Lower leg skin (tissue), 3 donors: Measurements from ENCODE around the gene GLI1.
"Not testable (repeated sequence)": the region's sequence is repeated elsewhere in the genome, so short reads cannot be mapped to it uniquely, and the experiment has no call there.

Experiments used
- POLR2A ChIP-seq, 2 donors: fragments of 450-650 bp; IDR thresholded peaks; one replicate each; pipeline ENCODE4 v1.6.1; 2016 to 2017; ENCODE audit warnings: antibody characterized with exemption in 2 of 2, mild to moderate bottlenecking in 1 of 2, moderate library complexity in 1 of 2
- TF ChIP-seq, protein P1 (sequence below), 3 donors: fragments of 450-650 bp; IDR thresholded peaks; one replicate each; pipeline ENCODE4 v1.5.1; 2016; ENCODE audit warnings: antibody characterized with exemption in 3 of 3, mild to moderate bottlenecking in 3 of 3, moderate library complexity in 2 of 3

DNA sequence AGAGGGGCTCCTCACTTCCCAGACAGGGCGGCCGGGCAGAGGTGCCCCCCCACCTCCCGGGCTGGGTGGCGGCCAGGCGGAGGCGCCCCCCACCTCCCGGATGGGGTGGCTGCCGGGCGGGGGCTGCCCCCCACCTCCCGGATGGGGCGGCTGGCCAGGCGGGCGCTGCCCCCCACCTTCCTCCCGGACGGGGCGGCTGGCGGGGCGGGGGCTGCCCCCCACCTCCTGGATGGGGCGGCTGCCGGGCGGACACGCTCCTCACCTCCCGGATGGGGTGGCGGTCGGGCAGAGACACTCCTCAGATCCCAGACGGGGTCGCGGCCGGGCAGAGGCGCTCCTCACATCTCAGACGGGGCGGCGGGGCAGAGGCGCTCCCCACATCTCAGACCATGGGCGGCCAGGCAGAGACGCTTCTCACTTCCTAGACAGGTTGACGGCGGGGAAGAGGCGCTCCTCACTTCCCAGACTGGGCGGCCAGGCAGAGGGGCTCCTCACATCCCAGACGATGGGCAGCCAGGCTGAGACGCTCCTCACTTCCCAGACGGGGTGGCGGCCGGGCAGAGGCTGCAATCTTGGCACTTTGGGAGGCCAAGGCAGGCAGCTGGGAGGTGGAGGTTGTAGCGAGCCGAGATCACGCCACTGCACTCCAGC lies 35.6 kb downstream of the GLI1 start:
- TF ChIP-seq, protein P1, sequence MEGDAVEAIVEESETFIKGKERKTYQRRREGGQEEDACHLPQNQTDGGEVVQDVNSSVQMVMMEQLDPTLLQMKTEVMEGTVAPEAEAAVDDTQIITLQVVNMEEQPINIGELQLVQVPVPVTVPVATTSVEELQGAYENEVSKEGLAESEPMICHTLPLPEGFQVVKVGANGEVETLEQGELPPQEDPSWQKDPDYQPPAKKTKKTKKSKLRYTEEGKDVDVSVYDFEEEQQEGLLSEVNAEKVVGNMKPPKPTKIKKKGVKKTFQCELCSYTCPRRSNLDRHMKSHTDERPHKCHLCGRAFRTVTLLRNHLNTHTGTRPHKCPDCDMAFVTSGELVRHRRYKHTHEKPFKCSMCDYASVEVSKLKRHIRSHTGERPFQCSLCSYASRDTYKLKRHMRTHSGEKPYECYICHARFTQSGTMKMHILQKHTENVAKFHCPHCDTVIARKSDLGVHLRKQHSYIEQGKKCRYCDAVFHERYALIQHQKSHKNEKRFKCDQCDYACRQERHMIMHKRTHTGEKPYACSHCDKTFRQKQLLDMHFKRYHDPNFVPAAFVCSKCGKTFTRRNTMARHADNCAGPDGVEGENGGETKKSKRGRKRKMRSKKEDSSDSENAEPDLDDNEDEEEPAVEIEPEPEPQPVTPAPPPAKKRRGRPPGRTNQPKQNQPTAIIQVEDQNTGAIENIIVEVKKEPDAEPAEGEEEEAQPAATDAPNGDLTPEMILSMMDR (IDR thresholded peaks at IDR 0.05) = not testable (repeated sequence)
- not testable (repeated sequence) for TF ChIP-seq POLR2A (IDR thresholded peaks at IDR 0.05)
